NCI-H2227 treated with DMSO at 0.1 percent for 48 hours (cell line): ENCODE measurements around the gene NIM1K.
"Not testable (repeated sequence)": the region's sequence is repeated elsewhere in the genome, so short reads cannot be mapped to it uniquely, and the experiment has no call there.

Experiments used
- DNase-seq: peaks from one replicate; lab custom pipeline; 2025; lab: John Stamatoyannopoulos, UW

Gene NIM1K

GRCh38 chr5:43314724-43315123 lies 122.7 kb downstream of the NIM1K start:
- no peak for DNase-seq

- no peak for DNase-seq
These were observed 123.2 kb downstream of the NIM1K start for GRCh38 chr5:43315263-43315662.

GRCh38 chr5:43315682-43316081 lies 123.7 kb downstream of the NIM1K start:
- no peak for DNase-seq

- DNase-seq = no peak
These were observed 124.4 kb downstream of the NIM1K start for GRCh38 chr5:43316421-43316820.

- no peak for DNase-seq
These were observed 128.8 kb downstream of the NIM1K start for GRCh38 chr5:43320846-43321245.

- DNase-seq = not testable (repeated sequence)
These were observed 131.5 kb downstream of the NIM1K start for GRCh38 chr5:43323488-43323887.

- not testable (repeated sequence) for DNase-seq
These were observed 133.6 kb downstream of the NIM1K start for GRCh38 chr5:43325624-43326023.
